COLO668 (cell line): ENCODE measurements around the gene CDKN2AIPNL.
"Not testable (repeated sequence)": the region's sequence is repeated elsewhere in the genome, so short reads cannot be mapped to it uniquely, and the experiment has no call there.

Experiments used
- DNase-seq: peaks from one replicate; lab custom pipeline; 2025; ENCODE audit not compliant: unreplicated experiment; lab: John Stamatoyannopoulos, UW

The CDKN2AIPNL gene

DNA sequence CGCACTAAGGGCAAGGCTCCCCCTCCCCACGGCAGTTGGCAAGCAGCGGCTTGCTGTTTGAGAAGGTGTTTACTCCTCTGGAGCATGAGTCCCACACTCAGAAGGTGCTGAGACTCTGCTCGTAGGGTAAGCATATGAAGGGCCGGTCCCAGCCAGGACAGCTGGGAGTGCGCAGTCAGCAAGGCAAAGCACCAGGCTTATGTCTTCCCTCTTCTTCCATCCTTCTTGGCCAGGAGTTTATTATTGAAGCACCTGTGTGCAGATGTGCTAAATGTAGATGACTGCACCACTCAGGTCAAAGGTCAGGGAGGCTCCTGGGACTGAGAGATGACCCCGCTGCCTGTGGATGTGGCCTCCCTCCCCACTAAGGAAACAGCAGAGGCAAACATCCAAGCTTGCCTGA, 27.0 kb upstream of the CDKN2AIPNL start:
- no peak for DNase-seq

DNA sequence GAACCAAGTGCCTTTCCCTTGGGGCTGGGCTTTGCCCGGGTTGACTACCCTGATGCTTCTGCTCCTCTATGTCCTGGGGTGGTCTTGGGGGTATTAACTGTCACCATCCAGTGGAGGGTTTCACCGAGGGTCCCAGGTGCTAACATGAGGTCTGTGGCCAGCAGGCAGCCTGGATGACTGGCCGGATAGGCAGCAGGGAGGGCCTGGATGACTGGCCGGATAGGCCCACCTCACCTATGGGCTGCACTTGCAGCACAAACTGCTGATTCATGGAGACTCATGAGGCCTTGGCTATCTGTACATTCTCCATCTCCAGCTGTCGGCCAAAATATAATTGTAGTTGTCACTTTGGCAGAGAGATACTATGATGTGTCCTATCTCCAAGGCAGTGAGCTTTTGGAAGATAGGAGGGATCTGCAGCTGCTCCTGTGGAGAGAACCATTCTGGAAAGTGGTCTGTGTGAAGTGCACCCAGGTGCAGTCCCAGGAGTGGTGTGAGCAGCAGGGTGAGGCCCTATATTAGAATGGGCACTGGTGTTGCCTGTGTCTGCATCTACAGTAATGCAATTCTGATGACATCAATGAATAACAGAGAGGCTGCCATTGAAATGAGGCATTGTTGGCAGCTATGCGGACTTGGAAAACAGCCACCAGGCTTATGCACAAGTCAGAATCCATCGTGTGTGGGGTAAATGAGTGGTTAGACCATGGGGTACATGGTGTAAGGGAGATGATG, 26.3 kb upstream of the CDKN2AIPNL start:
- DNase-seq: peak; percentile 15

DNA sequence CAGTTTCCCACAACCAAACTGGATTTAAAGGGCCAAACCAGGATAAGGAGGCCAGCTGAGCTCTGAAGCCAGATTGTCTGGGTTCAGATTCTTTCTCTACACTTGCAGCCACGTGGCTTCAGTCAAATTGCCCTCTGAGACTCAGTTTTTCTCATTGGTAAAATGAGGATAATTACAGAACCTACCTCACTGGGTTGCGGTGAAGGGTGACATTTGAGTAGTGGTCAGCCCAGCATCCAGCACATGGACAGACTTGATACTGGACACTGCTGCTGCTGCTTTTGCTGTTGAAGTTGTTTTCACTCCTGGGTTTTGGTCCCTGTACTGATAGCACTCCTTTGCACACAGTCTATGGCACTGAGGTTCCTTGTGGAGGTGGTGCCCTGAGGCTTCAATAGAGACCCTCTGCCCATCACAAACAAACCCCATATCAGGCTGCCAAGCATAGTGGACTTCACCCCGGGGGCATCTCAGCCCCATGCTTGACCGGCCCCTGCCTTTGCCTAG, 25.7 kb upstream of the CDKN2AIPNL start:
- no peak for DNase-seq

DNA sequence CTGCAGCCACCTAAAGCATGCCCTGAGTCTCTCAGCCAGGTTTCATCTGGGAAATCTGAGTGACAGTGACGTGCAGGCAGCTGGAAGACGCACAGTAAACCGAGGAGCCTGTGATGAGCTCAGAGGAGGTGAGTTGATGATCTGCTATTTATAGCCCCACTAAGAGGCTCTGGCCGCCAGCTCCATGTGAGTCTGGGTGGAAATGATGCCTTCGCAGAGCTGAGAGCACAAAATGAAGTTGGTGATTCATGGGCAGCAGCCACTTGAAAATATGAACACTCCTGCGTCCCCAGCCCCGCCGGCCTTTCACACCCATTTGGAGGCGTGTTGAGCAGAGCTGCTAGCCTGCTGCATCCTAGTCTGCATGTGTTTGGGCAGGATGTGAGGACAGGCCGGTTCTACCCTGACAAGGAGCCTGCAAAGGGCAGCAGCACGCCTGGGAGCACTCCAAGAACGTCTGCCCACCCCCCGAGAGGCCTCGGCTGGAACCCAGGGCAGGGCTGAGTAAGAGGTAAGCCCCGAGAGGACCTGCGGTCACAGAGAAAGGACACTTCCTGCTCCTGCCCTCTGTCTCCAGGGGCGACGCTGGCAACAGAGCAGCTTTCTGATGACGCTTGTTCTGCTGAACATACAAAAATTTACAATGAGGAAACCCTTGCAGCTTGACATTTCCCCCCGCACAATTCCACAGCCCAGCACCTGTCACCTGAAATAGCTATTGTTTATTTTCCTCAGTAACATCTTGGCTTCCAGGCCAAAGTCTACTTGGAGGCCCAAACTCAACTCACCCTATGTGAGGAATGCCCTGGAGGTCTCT, 25.1 kb upstream of the CDKN2AIPNL start:
- DNase-seq: peak; percentile 84

DNA sequence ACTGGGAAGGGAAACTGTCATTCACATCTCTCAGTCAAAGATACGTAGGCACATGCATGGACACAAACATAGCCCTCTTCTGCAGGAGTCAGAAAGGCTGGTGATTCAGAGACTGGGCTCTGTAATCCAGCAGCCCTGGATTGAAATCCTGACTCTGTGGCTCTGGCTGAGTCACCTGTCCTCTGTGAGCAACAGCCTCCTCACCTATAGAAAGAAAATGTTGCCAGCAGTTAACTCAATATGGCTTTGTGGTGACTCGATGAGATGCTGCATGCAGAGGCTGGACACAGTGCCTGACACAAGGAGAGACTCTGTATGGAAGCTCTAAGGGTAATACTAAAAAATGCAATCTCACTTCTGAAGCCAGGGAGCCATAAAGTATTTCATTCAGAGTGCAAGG, 23.9 kb upstream of the CDKN2AIPNL start:
- peak; percentile 5 for DNase-seq

DNA sequence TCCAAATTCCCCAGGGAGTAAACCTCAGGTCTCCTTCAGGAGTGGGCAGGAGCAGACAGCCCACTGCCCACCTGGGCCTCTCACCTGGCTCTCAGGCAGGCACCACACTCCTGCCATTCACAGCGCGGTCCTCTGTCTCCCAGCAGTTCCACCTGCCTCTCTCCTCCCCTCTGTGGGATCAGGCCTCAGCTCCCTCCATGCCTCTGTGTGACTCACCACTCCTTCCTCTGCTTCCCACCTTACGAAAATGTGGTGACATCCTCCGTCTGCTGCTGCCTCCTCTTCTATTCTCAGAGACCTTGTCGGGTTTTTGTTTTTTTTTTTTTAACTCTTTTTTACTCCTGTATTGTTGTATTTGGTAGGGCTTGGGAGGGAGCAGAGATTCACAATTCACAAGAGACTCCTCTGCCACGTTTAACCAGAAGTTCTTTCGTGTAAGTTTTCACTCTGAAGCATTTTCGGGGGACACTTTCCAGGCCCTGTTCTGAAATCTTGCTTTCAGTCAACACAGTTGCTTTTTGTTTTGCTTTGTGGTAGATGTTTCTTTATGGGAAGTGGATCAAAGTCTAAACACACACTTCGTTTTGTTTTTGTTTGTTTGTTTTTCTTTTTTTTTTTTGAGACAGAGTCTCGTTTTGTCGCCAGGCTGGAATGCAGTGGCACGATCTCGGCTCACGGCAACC, 21.1 kb upstream of the CDKN2AIPNL start:
- peak; percentile 15 for DNase-seq

DNA sequence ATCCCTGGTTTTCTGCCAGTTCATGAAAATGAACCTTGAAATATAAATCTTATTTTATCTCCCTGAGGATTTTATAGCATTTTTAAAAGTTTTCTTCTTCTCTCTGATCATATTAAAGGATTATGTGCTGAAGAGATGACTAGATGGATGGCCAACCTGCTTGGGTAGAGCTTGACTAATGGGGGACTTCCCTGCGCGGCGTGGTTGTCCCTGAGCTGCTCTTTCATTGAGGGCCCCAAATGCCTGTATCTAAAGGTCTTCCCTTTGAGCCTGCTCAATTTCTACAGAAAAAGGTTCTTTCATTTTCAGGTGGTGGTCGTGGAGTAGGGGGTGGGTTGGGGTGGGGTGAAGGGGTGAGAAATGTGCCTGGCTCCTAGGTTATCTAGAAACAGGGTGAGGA, 20.5 kb upstream of the CDKN2AIPNL start:
- DNase-seq: no peak

DNA sequence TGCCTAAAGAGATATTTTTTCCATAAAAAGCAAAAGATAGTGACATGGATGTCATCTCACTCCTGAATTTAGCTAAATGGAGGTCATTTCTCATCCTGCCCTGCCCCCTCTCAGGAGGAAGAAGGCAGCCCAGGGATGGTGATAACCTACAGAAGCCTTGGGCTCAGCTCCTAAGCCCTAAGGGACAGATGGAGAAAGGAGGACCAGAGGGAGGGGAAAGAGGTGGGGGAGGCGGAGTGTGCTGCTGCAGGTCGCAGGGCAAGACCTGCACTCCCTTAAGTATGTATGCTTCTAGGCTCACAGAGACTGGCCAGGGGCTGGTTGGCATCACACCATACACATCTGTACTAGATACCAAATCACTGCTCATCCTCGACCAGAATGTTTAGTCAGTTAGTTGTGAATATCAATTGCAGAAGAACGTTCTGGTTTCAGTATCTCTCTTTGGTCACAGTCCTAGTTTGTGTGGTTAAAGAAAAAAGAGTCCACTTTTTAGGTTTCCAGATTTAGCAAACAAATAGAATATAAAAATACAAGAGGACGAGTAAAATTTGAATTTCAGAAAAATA, 18.4 kb upstream of the CDKN2AIPNL start:
- DNase-seq: no peak

DNA sequence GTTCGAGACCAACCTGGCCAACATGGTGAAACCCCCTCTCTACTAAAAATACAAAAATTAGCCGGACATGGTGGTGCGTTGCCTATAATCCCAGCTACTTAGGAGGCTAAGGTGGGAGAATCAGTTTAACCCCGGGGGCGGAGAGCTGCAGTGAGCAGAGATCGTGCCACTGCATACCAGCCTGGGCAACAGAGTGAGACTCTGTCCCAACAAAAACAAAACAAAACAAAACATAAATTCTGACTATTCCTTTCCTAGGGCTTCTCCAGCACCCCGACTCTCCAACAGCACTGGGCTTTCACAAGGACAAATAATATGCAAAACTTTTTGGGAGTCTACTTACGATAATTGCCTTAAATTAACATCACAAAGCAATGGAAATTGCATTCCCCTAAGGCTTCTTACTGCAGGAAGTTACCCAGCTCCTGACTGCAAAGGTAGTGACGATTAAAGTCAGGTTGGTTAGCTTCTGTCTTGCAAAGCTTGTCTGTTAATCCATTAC, 15.9 kb upstream of the CDKN2AIPNL start:
- DNase-seq: no peak

DNA sequence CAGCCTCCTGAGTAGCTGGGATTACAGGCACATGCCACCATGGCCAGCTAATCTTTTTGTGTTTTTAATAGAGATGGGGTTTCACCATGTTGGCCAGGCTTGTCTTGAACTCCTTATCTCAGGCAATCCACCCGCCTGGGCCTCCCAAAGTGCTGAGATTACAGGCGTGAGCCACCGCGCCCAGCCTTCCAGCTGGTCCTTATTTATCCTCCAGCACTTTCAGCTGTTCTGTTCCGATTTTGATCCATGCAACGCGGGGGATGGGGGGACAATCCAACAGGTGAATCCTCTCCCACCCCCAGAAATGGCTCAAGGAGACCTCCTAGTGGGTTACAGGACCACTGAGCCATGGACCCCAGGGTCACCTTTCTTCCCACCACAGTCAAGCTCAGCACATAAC, 14.7 kb upstream of the CDKN2AIPNL start:
- DNase-seq: no peak

DNA sequence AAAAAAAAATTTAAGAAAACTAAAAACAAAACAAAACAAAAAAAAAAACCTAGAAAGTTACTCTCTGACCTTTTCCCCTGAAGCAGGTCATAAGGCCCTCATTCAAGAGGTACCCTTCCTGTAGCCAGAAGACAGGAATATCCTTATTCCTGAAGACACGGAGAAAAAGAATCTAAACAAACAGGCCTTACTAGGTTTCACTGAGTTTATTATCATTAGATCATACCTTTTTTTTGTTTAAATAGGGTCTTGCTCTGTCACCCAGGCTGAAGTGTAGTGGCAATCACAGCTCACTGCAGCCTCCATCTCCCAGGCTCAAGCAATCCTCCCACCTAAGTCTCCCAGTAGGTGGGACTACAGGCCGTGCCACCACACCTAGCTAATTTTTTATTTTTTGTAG, 11.7 kb upstream of the CDKN2AIPNL start:
- DNase-seq: no peak

DNA sequence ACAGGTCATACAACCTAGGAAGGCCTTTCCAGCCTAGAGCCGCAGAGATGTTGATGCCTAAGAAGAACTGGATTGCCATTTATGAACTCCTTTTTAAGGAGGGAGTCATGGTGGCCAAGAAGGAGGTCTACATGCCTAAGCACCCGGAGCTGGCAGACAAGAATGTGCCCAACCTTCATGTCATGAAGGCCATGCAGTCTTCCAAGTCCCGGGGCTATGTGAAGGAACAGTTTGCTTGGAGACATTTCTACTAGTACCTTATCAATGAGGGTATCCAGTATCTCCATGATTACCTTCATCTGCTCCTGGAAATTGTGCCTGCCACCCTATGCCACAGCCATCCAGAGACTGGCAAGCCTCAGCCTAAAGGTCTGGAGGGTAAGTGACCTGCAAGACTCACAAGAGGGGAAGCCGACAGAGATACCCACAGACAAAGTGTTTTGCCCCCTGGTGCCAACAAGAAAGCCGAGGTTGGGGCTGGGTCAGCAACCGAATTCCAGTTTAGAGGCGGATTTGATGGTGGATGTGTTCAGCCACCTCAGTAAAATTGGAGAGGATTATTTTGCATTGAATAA, 11.2 kb upstream of the CDKN2AIPNL start:
- no peak for DNase-seq

DNA sequence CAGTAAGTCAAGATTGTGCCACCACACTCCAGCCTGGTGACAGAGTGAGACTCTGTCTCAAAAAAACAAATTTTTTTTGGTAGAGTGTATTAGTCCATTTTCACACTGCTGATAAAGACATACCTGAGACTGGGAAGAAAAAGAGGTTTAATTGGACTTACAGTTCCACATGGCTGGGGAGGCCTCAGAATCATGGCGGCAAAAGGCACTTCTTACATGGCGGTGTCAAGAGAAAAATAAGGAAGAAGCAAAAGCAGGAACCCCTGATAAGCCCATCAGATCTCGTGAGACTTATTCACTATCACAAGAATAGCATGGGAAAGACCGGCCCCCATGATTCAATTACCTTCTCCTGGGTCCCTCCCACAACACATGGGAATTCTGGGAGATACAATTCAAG, 9.4 kb upstream of the CDKN2AIPNL start:
- DNase-seq: not testable (repeated sequence)

DNA sequence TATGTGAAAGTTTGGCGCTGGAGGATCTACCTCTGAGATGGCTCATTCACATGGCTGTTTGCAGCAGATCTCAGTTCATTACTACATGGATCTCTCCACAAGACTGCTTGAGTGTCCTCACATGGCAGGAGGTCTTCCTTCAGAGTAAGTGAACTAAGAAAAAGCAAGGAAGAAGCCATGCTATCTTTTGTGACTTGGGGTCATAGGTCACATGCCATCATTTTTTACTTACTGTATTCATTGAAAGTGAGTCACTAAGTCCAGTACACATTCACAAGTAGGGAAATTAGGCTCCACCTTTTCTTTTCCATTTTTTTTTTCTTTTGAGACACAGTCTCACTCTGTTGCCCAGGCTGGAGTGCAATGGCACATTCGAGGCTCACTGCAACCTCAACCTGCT, 8.7 kb upstream of the CDKN2AIPNL start:
- no peak for DNase-seq

DNA sequence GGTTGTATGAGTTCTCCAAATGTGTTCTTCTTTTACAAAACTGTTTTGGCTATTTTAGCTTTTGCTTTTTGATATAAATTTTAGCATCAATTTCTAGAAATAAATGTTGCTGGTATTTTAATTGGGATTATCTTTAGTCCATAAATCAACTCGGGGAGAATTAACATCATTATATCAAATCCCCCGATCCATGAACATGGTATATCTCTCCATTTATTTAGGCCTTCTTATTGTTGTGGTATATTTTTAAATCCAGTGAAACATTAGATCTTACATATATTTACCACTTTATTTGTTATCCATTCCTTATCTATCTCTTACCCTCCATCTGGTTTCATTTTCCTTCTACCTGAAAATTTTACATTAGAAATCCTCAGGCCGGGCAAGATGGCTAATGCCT, 7.3 kb upstream of the CDKN2AIPNL start:
- no peak for DNase-seq

DNA sequence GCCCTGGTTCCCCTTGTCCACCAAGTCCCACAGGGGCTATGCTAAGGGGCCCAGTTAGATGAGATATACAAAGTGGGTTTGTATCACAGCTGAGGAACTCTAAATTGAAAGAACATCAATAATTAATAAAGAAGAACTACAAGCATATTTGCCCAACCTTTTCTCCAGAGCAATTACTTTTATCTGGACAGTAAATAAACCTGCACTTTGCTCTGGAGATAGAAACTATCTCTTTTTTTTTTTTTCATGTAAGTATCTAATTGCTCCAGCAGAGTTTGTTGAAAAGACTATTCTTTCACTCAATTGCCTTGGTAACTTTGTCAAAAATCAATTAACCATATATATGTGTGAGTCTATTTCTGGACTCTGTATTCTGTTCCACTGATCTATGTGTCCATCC, 6.0 kb upstream of the CDKN2AIPNL start:
- no peak for DNase-seq

DNA sequence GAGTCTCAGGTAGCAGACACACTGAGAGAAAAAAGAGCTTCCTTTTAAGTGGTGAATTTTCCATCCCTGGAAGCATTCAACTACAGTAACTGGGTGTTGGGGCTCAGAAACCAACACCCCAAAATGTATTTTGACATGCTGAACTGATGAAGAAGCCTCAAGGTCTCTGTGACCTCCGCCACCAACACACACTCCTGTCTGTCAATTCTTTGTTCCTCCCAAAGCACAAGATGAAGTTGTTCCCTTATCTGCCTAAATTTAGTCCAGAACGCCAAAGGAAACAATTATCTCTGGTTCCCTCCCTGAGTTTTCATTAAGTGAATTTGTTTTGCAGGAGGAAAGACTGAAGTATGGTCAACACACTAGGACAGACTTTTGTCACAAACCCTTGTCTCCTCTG, 1.4 kb upstream of the CDKN2AIPNL start:
- DNase-seq: no peak

DNA sequence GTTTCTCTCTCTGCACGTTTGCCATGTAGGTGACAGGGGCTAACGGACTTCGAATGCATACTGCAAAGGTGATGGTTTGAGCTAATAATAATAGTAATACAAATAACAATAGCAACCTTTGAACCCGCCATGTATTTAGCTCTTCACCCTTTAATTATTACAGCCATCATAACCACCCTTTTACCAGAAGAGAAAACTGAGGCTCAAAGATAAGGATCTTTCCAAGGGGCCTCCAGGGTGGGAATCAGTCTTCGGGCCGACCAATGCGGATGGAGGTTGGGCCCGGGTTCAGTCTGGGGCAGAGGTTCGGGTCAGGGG, 494 bp downstream of the CDKN2AIPNL start:
- no peak for DNase-seq

DNA sequence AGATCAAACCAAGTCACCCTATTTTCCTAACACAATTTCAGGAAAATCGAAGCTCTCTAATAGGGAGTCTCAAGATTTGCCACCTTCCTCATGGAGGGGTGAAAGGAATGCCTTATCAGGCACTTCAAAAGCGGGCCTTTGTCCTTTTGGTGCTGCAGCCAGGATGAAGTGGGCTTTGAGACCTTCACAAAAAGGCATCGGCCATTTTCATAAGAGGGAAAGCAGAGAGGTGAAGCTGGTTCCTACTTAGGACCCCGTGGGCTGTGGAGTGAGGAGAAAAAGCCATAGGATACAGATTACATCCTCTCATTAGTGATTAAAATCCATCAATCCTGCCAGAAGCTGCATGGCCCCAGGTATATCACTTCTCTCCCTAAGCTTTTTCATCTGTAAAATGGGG, 859 bp downstream of the CDKN2AIPNL start:
- DNase-seq: no peak

DNA sequence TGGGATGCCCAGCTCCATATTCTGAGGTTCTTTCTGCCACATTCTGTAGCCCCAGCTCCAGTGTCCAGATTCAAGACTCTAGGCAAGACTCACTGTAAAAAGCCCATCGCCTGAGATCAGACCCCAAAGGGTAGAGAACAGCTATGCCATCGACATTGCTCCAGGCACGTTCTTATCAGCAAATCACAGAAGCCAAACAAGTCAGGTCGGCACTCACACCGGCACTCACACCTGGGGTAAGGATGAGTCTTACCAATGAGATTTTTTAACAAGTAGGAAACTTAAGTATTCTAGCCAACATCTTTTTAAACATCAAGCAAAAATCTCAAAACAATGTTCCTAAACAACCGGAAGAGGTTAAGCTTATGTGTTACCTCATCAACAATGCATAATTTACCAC, 2.4 kb downstream of the CDKN2AIPNL start:
- DNase-seq: no peak

DNA sequence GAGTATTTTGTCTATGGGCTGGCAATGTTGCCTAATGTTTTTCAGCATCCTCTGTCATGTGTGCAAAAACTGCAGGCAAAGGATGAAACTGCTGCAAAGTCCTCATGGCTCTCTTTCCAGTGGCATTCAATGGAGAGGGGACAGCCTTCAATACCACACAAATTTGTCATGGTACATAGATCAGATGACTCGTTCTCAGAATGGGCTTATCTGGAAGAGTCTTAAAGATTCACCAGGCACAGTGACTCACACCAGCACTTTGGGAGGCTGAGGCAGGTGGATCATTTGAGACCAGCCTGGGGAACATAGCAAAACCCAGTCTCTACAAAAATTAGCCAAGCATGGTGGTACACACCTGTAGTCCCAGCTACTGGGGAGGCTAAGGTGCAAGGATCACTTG, 5.3 kb downstream of the CDKN2AIPNL start:
- no peak for DNase-seq
